ENCODE results near the gene RER1.

DNA sequence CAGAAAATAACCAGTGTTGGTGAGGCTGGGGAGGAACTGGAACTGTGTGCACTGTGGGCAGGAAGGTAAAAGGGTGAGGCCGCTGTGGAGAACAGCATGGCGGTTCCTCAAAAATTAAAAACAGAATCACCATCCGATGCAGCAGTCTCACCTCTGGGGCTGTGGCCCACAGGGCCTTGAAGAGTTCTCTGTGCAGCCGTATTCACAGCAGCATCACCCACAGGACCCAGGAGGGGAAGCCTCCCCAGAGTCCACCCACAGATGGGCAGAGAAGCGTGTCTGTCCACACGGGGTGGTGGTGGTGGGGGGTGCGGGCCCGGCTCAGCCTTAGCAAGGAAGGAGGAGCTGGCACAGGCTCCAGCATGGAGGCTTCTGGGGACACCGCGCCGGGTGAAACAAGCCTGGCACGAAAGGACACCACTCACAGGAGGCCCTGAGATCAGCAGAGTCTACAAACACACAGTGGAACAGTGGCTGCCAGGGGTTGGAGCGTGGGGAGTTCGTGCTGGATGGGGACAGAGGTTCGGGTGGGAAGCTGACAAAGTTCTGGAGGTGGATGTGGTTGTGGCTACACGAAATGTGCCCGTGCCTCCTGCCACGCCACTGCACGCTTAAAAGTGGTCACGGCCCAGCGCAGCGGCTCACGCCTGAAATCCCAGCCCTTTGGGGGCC, 11.8 kb upstream of the RER1 start:
- no peak for TF ChIP-seq POLR2A (IDR thresholded peaks at IDR 0.05)
- TF ChIP-seq, protein P1, sequence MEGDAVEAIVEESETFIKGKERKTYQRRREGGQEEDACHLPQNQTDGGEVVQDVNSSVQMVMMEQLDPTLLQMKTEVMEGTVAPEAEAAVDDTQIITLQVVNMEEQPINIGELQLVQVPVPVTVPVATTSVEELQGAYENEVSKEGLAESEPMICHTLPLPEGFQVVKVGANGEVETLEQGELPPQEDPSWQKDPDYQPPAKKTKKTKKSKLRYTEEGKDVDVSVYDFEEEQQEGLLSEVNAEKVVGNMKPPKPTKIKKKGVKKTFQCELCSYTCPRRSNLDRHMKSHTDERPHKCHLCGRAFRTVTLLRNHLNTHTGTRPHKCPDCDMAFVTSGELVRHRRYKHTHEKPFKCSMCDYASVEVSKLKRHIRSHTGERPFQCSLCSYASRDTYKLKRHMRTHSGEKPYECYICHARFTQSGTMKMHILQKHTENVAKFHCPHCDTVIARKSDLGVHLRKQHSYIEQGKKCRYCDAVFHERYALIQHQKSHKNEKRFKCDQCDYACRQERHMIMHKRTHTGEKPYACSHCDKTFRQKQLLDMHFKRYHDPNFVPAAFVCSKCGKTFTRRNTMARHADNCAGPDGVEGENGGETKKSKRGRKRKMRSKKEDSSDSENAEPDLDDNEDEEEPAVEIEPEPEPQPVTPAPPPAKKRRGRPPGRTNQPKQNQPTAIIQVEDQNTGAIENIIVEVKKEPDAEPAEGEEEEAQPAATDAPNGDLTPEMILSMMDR (IDR thresholded peaks at IDR 0.05): no peak
